Right lobe of liver (tissue), 6 donors: ENCODE measurements around the gene ZNF792. TPM values are rescaled to one million over a fixed set of nuclear protein-coding genes. Genes with fewer than 3 reads are reported as not detected.

Source experiments
- ATAC-seq, 4 donors: fragments of 200-7000 bp; cut with Tn5 transposase; one replicate each; pipeline ENCODE4 v1.9.1; 2020; ENCODE audit warnings: mild to moderate bottlenecking in 4 of 4, moderate library complexity in 4 of 4
- DNase-seq, 3 donors: peaks; one replicate each; pipeline ENCODE4 v3.0.0-alpha.2; 2020
- H3K27ac ChIP-seq, 3 donors: fragments of 200-600 bp; one replicate each; pipeline ENCODE4 v1.8.0; 2022
- H3K27me3 ChIP-seq, 2 donors: fragments of 200-600 bp; one replicate each; pipeline ENCODE4 v1.8.0; 2022
- H3K36me3 ChIP-seq, 4 donors: fragments of 200-600 bp; sonication (generic) in 1 of 4; one replicate each; pipeline versions ENCODE4 v1.5.1 to v1.8.0; 2017 to 2022; ENCODE audit warnings: control low read depth in 1 of 4
- H3K4me1 ChIP-seq, 4 donors: fragments of 200-600 bp; sonication (generic) in 1 of 4; one replicate each; pipeline versions ENCODE4 v1.5.1 to v1.8.0; 2017 to 2022; ENCODE audit warnings: control low read depth in 1 of 4
- H3K4me3 ChIP-seq, 3 donors: fragments of 200-600 bp; one replicate each; pipeline ENCODE4 v1.8.0; 2022
- H3K9me3 ChIP-seq, 4 donors: fragments of 200-600 bp; sonication (generic) in 1 of 4; one replicate each; pipeline versions ENCODE4 v1.5.1 to v1.8.0; 2017 to 2022; ENCODE audit warnings: control low read depth in 1 of 4
- CTCF ChIP-seq, 4 donors: fragments of 200-600 bp in 3 of 4; fragments of 450-650 bp in 1 of 4; IDR thresholded peaks; one replicate each; pipeline versions ENCODE4 v1.5.1 to v1.8.0; 2016 to 2022; ENCODE audit warnings: antibody characterized with exemption in 4 of 4, mild to moderate bottlenecking in 2 of 4
- POLR2A ChIP-seq: fragments of 450-650 bp; IDR thresholded peaks from one replicate; pipeline ENCODE4 v1.6.1; 2017; ENCODE audit warnings: antibody characterized with exemption, mild to moderate bottlenecking
- WGBS: methylation state at CpG from one replicate; pipeline ENCODE4 v1.1.6; 2018; ENCODE audit warnings: low coverage, low lambda C conversion rate; ENCODE audit not compliant: insufficient coverage; ENCODE audit errors: missing lambda C conversion rate; 5-methylcytosine and 5-hydroxymethylcytosine counted together
- intact Hi-C, 2 donors: fragments of 100-400 bp; cut with DNase I; formaldehyde crosslinking; loops; one replicate each; pipeline versions ENCODE4 v1.11.2 to v1.14.1; 2022
- total RNA-seq, 6 experiments: library from RNA; depleted of rRNA in 2 of 6; stranded (reverse); fragments of >200 nt in 2 of 6; fragmentation: NEBNext Ultra II Directional in 3 of 6; extraction: Animal tissue kit (Norgen Biotek cat#: 25700) in 3 of 6; gene quantifications; one replicate each; pipeline versions ENCODE4 v1.1.0 to v1.2.4, GENCODE V29; 2016 to 2023
- donor health status: DM: no; HTN: yes; CAD: no.
- donor health status: DM: no; HTN: no; CAD: no.
- donor health status: DM: no; HTN: no; CAD: no.
- donor health status: DM: no; HTN: yes; CAD: no.
- donor health status: DM: no; HTN: yes; CAD: no.

Gene ZNF792
- total RNA-seq, 6 experiments from 2014 or later, result 2.6 to 3.8 (median 3.2) TPM

- Histone ChIP-seq H3K9me3 (peaks cover 0 to 5% (median 0%) of the 10 kb centered on the region in 4 donors), H3K27ac (no peak overlapping the region), H3K36me3 (no peaks in the 10 kb centered on the region), H3K27me3 (no peaks in the 10 kb centered on the region), H3K4me1 (peaks cover 0 to 7% (median 0%) of the 10 kb centered on the region in 4 donors), H3K4me3 (no peak overlapping the region)
- 75% methylated on average over 10 of the region's 12 CpGs for WGBS
- no peak for ATAC-seq
- TF ChIP-seq POLR2A (no peak), CTCF (IDR thresholded peaks at IDR 0.05) (no peak)
- intact Hi-C loops, result no loop called here
- DNase-seq, result peak in 1 of 3 donors; percentile 19
Observed at GRCh38 chr19:34979819-34980640, 16.0 kb upstream of the ZNF792 start.

DNA sequence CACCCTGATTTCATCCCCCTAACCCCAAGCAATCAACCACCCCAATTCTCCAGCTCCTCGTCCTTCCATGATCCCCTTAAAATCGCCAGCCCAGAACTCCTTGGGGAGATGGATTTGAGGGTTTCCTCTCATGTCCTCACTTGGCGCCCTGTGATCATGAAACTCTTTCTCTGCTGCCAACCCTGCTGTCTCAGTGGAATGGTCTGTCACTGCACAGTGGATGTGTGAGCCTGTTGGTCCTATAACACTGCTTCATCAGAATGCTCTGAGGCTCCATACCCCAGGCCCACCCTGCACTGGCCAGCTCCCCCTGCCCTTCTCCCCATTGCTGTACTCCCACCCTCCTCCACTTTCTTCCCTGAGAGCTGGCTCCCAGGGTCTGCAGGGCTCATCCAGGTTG lies 12.6 kb upstream of the ZNF792 start:
- intact Hi-C loops, result no loop called here
- 81% methylated on average over 3 of the region's 3 CpGs for WGBS
- Histone ChIP-seq H3K4me1 (peaks cover 0 to 10% (median 2%) of the 10 kb centered on the region in 4 donors), H3K4me3 (no peak overlapping the region), H3K36me3 (no peaks in the 10 kb centered on the region), H3K27ac (no peak overlapping the region), H3K27me3 (no peaks in the 10 kb centered on the region), H3K9me3 (peaks cover 0 to 5% (median 0%) of the 10 kb centered on the region in 4 donors)
- TF ChIP-seq CTCF (IDR thresholded peaks at IDR 0.05), result no peak
- peak in 2 of 3 donors; percentile 25 to 34 for DNase-seq
- ATAC-seq, result no peak

GRCh38 chr19:34975056-34975455 lies 11.0 kb upstream of the ZNF792 start:
- peak in 2 of 3 donors; percentile 4 to 36 for DNase-seq
- Histone ChIP-seq H3K27ac (no peak overlapping the region), H3K9me3 (peaks cover 0 to 5% (median 0%) of the 10 kb centered on the region in 4 donors), H3K36me3 (no peaks in the 10 kb centered on the region), H3K4me1 (peaks cover 0 to 10% (median 2%) of the 10 kb centered on the region in 4 donors), H3K4me3 (no peak overlapping the region), H3K27me3 (no peaks in the 10 kb centered on the region)
- TF ChIP-seq CTCF (IDR thresholded peaks at IDR 0.05) (no peak), POLR2A (no peak)
- WGBS, result 53% methylated on average over 3 of the region's 5 CpGs
- ATAC-seq, result no peak
- intact Hi-C loops, result no loop called here

- intact Hi-C loops, result loop anchor here (5.0 kb wide), 1 partner anchor 38 kb away; no protein-coding TSS in a partner anchor
- Histone ChIP-seq H3K9me3 (peaks cover 0 to 5% (median 0%) of the 10 kb centered on the region in 4 donors), H3K36me3 (no peaks in the 10 kb centered on the region), H3K4me1 (peaks cover 0 to 10% (median 2%) of the 10 kb centered on the region in 4 donors), H3K4me3 (no peak overlapping the region), H3K27ac (no peak overlapping the region), H3K27me3 (no peaks in the 10 kb centered on the region)
- WGBS, result 54% methylated on average over 5 of the region's 5 CpGs
- DNase-seq (no peak), ATAC-seq (no peak)
- TF ChIP-seq POLR2A (no peak), CTCF (IDR thresholded peaks at IDR 0.05) (no peak)
Observed at GRCh38 chr19:34974646-34975045, 10.6 kb upstream of the ZNF792 start.
